Astrocyte (in vitro differentiated cells and primary cell): ENCODE results near the gene MDN1.

ENCODE experiments used
- CTCF ChIP-seq: IDR thresholded peaks from 2 replicates; pipeline ENCODE4 v1.5.1; 2011; ENCODE audit warnings: low read depth, mild to moderate bottlenecking, inconsistent platforms, low read length, moderate library complexity; ENCODE audit not compliant: insufficient read depth
- EZH2 ChIP-seq: IDR thresholded peaks from 2 replicates; pipeline ENCODE4 v1.6.1; 2012; ENCODE audit warnings: mild to moderate bottlenecking, low read length, inconsistent platforms; ENCODE audit not compliant: insufficient read depth

DNA sequence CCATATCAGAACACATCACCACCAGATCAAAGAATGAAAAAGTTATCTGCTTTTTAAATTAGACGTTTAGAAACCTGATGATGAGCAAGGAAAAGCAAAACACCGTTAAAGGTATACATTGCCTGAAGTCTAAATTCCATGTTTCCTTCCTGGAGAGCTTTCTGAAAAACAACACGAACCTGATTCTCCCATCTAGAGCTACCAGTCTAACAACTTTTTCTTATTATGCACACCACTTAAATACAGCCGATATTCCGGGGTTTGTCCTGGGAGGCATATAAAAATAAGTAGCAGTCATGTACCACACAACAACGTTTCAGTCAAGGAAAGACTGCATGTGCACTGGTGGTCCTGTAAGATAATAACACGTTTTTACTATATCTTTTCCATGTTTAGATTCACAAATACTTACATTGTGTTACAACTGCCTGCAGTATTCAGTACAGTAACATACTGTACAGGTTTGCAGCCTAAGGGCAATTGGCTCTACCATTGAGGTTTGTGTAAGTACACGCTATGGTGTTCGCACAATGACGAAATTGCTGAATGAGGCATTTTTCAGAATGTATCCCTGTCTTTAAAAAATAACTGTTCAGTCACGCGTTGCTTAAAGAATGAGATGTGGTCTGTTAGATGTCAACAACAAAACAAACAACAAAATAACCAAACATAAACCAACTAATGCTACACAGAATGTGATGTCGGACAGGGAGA lies 162.0 kb downstream of the MDN1 start:
- TF ChIP-seq CTCF (no peak), EZH2 (no peak)
